IgD-negative memory B cell (primary cell): ENCODE data around the gene RS1. TPM values are rescaled to one million over a fixed set of nuclear protein-coding genes. Genes with fewer than 3 reads are reported as not detected.

Experiments used
- H3K27ac Mint-ChIP-seq, 3 donors: one replicate each; pipeline ENCODE4 v1.8.0; 2020 to 2022; ENCODE audit warnings: mild to moderate bottlenecking in 3 of 3, mixed read lengths in 3 of 3, moderate library complexity in 1 of 3
- H3K27me3 Mint-ChIP-seq: one replicate; pipeline ENCODE4 v1.8.0; 2021; ENCODE audit warnings: mixed read lengths
- H3K36me3 Mint-ChIP-seq: one replicate; pipeline ENCODE4 v1.8.0; 2020; ENCODE audit warnings: mild to moderate bottlenecking, mixed read lengths
- H3K4me1 Mint-ChIP-seq, 3 donors: one replicate each; pipeline ENCODE4 v1.8.0; 2020 to 2022; ENCODE audit warnings: mixed read lengths in 3 of 3, mild to moderate bottlenecking in 1 of 3
- H3K4me3 Mint-ChIP-seq, 4 donors: one replicate each; pipeline ENCODE4 v1.8.0; 2020 to 2022; ENCODE audit warnings: mild to moderate bottlenecking in 4 of 4, mixed read lengths in 4 of 4, moderate library complexity in 3 of 4
- H3K9me3 Mint-ChIP-seq, 3 donors: one replicate each; pipeline ENCODE4 v1.8.0; 2020 to 2021; ENCODE audit warnings: mixed read lengths in 3 of 3, mild to moderate bottlenecking in 1 of 3
- polyA plus RNA-seq: library from polyadenylated mRNA; unstranded; fragments of 300-500 nt; fragmentation: Illumina TruSeq; gene quantifications from one replicate; pipeline ENCODE4 v1.2.3, GENCODE V29; 2021

RS1 gene
- polyA plus RNA-seq, 1 donor from 2014 or later: not detected

- peaks cover 3% of the 10 kb centered on the region for H3K36me3 Mint-ChIP-seq
- no peak overlapping the region for H3K4me3 Mint-ChIP-seq
- H3K4me1 Mint-ChIP-seq: no peaks in the 10 kb centered on the region
- no peaks in the 10 kb centered on the region for H3K27me3 Mint-ChIP-seq
- H3K27ac Mint-ChIP-seq: no peak overlapping the region
- no peaks in the 10 kb centered on the region for H3K9me3 Mint-ChIP-seq
Observed at GRCh38 chrX:18596096-18596495, 75.8 kb downstream of the RS1 start.

GRCh38 chrX:18594079-18594478 lies 77.8 kb downstream of the RS1 start:
- Mint-ChIP-seq H3K27ac (no peak overlapping the region), H3K4me3 (no peak overlapping the region), H3K9me3 (no peaks in the 10 kb centered on the region), H3K4me1 (no peaks in the 10 kb centered on the region), H3K36me3 (peaks cover 3% of the 10 kb centered on the region), H3K27me3 (no peaks in the 10 kb centered on the region)

- H3K27ac Mint-ChIP-seq: no peak overlapping the region
- peaks cover 2% of the 10 kb centered on the region for H3K36me3 Mint-ChIP-seq
- H3K4me3 Mint-ChIP-seq: no peak overlapping the region
- no peaks in the 10 kb centered on the region for H3K4me1 Mint-ChIP-seq
- no peaks in the 10 kb centered on the region for H3K27me3 Mint-ChIP-seq
- no peaks in the 10 kb centered on the region for H3K9me3 Mint-ChIP-seq
Observed at GRCh38 chrX:18591834-18592233, 80.1 kb downstream of the RS1 start.

Other genes with a start within 250 kb of the RS1 start
- 0.89 TPM for gene CDKL5, start 246.5 kb downstream of the RS1 start, polyA plus RNA-seq
- gene PPEF1, start 35.5 kb upstream of the RS1 start, polyA plus RNA-seq: not detected